GF-D8 (cell line): ENCODE measurements around the gene SEPHS1.
A peak's percentile ranks its signal among the peaks of the same experiment; 100 is the strongest.

ENCODE experiments used
- DNase-seq: peaks from one replicate; lab custom pipeline; 2025; lab: John Stamatoyannopoulos, UW

SEPHS1 gene

DNA sequence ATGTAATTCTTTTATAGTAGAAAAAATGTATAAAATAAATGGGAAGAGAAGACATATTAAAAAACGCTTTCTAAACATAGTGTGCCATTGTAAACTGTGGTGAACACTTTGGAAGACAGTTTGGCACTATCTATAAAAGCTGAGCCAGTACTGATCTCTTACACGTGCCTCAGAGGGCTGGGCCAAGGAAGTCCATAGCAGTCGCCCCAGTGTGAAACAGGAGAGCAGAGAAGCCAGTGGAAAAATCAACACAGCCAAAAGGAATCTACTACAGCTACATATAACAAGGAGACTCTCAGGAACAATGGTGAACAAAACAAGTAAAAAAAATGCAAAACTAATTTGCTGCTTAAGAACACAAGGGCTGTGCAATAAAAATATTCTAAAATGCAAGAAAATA lies 20.6 kb downstream of the SEPHS1 start:
- no peak for DNase-seq

DNA sequence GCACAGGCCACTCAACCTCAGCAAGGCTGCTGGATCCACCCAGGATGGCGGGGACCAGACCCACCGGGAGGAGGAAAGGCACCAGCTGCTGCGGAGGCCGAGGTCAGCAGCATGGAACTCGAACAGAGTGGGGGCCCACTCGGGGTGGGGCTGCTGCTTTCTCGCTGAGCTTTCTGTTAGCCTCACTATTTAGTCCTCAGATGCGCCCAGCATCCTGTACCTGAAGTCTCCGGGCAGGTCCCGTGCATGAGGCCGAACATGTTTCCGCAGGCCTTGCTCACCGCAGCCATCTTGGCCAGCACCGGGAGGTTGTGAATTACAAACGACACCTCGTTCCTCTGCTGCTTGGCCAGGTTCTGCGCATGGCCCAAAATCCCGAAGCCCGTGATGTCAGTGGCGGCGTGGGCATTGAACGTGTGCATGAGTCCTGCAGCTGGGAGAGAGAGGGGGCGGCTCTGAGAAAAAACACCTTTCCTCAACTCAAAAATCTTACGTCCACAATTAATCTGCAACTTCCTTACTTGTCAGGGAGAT lies 25.4 kb downstream of the SEPHS1 start:
- no peak for DNase-seq

DNA sequence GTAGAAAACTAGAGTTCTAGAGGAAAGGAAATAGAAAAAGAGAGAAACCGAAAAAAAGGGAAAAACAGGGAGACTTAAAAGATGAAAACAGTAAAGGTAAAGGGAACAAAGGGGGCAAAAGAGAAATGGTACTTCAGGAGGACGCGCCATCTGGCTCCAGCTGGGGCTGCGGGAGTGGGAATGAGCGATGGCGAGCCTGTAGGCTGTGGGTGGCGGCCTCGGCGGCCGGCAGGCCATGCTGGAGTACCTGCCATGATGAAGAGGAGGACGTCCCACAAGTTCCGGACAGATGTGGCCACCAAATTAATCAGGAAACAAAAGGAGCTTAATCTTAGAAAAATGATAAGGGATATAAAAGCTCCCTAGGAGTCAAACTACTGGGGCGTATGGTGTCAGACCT lies 26.5 kb downstream of the SEPHS1 start:
- DNase-seq, result no peak

DNA sequence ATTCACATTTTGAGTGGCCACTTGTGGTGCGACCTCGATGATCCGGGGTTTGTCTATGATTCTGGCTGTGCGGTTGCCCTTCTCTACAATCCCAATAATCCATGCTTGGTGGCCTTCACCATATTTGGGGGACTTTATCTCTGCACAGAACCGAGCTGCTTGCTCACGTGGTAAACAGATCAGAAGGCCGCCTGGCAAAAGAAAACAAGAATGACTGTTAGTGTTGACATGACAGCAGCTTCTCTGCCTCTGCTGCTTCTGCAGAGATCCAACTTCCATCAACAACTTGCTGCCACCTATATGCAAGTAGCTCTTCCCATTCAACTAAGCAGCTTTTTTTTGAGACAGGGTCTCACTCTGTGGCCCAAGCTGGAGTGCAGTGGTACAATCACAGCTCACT lies 28.9 kb downstream of the SEPHS1 start:
- DNase-seq, result no peak

DNA sequence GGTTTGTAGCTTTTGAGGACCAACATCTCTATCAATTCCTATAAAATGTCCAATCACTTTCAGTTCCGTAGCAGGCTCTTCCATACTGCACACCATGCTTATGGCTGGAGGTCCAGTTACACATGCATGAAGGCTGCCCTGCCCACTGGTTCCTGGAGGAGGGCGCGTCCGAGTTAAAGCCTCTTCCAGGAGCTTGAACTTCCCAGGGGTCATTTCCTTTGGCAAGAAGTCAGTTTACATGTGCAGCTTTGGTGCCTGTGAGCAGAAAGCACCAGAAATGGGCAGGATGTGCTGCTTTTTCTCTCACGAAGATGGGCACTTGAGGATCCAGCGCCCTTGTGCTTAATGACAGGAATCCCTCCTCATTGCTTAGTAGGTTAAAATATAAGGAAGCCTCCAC lies 30.6 kb downstream of the SEPHS1 start:
- no peak for DNase-seq

DNA sequence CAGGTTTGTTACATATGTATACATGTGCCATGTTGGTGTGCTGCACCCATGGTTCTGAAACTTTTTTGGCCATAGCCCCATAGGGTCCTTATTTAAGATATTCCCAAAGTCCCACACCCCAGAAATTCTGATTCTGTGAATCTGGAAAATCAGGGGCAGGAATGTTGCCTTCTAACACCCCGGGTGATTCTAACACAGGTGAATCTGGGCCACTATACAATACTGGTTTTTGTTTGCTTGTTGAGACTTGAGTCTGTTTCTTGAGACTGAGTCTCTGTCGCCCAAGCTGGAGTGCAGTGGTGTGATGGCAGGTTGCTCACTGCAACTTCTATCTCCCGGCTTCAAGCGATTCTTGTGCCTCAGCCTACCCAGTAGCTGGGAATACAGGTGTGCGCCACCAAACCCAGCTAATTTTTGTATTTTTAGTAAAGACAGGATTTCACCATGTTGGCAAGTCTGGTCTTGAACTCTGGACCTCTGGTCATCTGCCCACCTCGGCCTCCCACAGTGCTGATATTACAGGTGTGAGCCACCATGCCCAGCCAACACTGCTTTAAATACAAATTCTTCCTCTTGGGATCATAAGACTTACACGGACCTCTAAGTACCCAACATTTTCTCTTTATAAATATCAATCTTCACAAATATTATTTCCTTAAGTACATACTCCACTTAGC lies 31.3 kb downstream of the SEPHS1 start:
- DNase-seq, result no peak

DNA sequence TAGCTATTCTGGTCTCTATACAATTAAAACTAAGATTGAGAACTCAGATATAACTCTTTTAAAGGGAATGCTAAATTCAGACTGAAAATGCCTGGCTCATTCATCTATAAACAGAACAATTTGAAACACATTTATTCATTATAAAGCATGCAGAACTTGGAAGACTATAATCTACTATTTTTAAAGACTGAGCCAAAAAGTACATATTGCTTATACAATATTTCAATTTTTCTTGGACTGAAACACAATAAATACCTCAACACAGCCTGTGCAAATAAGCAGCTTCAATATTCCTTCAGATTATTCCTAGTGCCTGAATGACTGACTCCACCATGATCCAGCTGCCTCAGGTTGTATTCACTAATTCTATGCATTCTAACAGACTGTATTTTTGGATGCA lies 32.7 kb downstream of the SEPHS1 start:
- DNase-seq, result no peak

DNA sequence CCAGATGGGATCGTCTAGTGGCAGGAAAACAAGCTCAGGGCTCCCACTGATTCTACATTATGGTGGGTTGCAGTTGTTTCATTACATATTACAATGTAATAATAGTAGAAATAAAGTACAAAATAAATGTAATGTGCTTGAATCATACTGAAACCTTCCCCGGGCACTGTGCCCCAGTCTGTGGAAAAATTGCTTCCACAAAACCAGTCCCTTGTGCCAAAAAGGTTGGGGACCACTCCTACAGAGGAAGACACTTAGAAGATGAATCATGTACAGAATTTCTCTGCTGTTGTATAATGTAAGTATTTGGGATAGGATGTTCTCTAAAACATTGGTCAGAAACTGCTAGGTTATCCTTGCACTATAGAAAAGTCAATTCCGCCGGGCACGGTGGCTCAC lies 36.9 kb downstream of the SEPHS1 start:
- DNase-seq, result no peak

DNA sequence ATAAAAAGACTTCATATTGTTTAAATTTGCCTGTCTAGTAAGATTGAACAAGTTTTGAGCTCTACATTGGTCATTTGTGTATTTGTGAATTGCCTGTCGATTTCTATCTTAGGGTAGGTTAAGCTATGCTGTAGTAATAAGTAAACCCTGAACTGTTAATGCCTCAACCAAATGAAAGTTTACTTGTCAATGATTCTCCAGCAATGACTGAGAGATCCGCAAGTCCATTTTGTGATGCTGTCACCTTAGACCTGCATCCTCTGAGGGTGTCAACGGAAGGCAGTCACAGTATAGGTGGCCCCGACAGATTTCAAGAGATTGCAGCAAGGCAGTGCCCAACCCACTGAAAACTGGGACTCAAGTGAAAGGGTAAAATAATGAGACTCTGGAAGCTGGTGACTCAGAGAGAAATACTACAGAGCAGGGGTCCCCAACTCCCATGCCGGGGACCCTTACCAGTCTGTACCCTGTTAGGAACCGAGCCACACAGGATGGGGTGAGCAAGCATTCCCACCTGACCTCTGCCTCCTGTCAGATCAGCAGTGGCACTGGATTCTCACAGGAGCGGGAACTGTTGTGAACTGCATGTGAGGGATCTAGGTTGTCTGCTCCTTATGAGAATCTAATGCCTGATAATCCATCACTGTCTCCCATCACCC lies 37.4 kb downstream of the SEPHS1 start:
- DNase-seq, result no peak

DNA sequence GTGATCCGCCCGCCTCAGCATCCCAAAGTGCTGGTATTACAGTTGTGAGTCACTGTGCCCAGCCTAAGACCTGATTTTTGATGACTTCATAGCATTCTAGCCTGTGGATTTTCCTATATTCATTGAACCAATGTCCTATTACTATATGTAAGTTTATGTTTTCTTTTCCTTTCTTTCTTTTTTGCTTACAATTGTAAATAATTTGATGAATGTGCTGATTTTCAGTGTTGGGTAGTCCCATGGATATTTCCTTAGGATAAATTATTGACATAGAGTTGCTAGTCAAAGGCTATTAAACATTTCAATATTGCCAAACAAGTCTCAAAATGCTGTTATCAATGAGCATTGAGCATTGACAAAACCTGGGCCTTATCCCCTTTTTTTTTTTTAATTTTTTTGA lies 38.3 kb downstream of the SEPHS1 start:
- no peak for DNase-seq

DNA sequence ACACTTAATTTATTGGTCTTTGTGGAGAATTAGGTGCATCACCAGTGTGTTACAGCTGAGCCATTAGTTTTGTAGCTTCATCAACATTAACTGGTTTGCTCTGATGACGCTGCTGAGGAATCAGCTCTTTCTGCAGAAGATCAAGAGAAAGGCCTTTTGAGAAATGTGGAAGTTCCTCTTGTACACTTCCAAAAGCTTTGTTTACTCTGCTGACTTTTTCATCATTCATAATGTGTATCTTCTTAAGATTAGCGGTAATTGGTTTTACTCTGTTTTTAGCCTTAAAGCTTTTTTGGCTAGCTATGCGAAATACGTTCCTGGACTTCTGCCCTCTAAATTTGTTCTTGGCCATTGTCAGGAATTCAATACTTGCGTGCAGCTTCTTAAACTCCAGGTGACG lies 40.0 kb downstream of the SEPHS1 start:
- DNase-seq, result no peak

DNA sequence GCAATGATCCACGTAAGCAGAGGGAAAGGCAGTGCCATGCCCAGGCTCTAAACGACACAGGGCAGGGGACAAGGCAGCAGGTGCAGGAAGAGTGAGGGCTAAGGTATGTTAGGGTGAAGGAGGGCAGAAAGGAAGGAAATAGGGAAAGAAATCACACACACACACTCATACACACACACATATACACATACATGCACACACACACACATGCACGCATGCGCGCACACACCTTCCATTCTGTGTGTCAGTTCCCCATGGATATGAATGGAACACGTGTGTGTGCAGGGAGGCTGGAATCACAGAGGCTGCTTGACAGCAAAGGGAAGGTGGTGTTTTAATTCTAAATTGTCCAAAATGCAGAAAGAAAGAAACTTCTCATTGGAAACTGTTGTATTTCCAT lies 42.0 kb downstream of the SEPHS1 start:
- DNase-seq, result no peak

DNA sequence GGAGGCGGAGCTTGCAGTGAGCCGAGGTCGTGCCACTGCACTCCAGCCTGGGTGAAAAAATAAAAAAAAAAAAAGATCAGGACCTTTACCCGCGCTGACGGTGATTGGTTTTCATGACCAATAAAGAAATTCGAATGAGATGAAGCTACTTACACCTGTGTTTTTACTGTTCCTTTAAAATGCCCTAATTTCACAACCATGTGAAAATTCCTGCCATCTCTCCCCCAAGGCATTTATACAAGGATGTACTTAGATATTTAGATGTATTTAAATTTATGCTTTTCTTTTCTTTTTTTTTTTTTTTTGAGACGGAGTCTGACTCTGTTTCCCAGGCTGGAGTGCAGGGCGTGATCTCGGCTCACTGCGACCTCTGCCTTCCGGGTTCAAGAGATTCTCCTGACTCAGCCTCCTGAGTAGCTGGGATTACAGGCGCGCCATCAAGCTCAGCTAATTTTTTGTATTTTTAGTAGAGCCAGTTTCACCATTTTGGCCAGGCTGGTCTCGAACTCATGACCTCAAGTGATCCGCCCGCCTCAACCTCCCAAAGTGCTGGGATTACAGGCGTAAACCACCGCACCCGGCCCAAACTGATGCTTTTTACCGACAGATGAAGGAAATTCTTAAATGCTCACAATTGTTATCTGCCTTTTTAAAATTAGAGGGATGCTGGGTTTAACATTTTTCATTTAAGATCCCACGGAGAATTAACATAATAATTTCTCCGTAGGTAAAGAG lies 45.1 kb downstream of the SEPHS1 start:
- DNase-seq, result no peak

DNA sequence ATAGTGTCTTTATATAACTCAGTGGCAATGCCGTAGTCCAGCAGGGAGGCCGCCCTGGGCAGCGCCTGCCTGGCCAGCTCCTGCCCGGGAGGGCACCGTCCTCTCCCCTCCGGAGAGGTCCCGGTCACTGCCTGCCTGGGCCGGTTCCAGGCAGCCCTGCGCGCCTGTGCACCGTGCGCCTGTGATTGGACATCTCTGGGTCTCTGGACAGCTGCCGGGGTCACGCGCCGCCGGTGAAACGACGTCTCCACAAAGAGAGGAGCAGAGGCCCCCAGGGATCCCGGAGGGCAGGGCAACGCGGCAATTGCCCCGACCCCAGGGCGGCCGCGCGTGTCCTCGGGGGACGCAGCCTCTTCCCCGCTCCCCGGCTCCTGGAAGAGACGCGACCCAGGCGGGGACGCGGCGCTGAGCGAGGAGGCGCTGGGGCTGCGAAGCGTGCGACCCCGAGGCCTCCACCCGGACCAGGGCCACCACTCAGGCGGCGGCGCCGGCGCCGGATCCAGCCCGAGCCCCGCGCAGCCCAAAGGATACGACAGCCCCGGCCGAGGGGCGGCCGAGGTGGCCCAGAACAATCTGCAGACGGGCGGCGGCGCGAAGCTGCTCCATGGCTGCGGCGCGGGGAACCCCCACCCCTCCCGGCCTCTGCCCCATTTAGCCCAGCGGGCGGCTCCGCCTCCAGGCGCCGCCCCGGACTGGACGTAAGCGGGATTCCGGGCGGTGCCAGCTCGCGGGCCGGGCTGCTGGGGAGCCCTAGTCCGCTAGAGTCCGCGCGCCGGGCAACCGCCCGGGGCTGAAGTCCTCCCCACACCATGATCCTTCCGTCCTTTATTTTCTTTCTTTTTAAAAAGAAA lies 48.4 kb downstream of the SEPHS1 start, which contains the start of gene PHYH:
Gene PHYH, minus strand, starts transcription at position 628 of the 851 bp plus-strand sequence. Its CDS starts 22 bp downstream, at position 606.
- DNase-seq, result peak; percentile 32

DNA sequence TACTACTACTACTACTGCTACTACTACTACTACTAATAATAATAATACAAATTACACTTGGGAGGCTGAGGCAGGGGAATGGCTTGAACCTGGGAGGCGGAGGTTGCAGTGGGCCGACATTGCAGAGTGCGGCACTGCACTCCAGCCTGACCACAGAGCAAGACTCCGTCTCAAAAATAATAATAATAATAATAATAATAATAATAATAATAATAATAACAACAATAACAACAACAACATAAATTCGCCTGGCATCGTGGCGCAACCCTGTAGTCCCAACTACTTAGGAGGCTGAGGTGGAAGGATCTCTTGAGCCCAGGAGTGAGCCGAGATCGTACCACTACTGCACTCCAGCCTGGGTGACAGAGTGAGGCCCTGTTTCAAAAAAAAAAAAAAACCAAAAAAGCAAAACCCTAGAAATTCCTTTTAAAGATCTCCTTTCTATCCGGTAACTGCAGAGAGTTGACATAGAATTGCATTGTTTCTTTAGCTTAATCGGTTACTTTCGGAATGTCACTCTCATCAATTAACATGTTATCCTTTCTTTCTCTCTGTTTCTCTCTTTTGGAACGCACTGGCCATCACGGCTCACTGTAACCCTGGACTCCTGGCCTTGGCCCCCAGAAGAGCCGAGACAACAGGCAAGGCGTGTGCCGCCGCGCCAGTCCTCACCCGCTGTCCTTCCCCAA lies 49.2 kb downstream of the SEPHS1 start:
- no peak for DNase-seq

DNA sequence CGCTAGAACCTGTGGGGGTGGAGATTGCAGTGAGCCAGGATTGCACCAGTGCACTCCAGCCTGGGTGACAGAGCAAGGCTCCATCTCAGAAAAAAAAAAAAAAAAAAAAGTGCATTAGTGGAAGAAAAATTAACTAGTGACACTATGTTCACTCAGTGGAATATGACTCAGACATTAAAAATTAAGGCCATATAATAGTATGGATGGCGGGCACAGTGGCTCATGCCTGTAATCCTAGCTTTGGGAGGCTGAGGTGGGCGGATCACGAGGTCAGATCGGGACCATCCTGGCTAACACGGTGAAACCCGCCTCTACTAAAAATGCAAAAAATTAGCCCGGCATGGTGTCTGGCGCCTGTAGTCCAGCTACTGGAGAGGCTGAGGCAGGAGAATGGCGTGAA lies 51.6 kb downstream of the SEPHS1 start:
- DNase-seq, result no peak

DNA sequence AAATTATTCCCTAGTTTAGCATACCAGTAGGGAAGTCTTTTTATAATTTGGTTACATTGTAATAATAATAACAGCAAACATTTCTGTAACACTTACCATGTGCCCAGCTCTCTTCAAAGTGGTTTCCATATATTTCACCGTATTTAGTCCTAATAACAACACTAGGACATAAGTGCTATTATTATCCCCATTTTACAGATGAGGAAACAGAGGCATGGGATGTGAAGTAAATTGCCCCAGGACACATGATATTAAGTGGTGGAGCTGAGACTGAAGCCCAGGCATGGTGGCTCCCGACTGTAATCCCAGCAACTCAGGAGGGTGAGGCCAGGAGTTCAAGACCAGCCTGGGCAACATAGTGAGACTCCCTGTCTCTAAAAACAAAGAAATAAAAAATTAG lies 53.3 kb downstream of the SEPHS1 start:
- no peak for DNase-seq

DNA sequence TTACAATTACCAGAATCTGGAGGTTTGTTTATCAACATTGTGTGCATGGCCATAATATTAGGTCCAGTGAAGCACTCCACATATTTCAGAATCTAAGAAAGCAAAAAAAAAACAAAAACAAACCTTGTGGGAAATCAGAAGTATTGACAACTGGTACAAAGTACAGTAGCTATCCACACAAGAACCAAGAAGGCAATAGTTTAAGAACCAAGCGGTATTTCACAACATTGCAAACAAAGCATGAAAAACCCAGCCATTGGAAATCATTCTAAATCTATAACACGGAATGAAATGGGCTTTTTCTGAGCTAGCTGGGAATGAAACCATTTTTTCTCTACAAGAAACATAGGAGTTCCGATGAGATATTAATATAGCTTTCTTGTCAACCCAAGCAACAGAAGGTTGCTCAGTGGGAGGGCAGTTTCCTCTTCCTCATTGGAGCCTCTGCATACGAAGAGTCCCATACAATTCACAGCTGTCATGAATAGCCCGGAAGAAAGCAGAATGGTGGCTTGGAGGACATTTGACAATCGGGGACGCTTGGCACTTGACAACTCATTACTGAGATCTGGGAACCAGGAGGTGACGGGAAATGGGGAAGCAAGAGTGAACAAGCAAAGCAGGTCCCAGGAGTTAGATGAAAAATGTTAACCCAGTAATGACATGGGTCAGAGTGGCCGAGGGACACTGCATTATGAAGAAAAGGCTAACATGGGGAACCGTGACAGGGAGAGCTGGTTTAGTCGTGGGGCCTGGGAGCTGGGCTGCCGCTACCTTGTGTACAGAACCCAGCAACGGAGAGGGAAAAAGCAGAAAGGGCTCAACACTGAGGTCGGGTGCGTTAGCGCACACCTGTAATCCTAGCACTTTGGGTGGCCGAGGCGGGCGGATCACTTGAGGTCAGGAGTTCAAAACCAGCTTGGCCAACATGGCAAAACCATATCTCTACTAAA lies 56.0 kb downstream of the SEPHS1 start:
- DNase-seq, result no peak

DNA sequence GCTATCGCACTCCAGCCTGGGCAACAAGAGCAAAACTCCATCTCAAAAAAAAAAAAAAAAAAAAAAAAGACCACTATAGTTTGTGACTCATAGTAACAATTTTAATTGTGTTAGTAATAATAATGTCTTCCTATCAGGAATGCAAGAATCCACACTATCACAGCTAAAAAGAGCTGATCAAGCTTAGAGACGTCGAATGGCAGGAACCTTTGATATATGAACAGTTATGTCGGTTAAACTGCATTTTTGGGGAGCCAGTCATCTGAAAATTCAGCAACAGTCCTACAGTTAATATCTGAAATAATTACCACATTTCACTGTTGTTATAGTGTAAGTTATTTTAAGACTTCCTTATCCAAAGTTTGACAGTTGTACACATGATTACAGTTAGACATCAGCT lies 57.0 kb downstream of the SEPHS1 start:
- no peak for DNase-seq

DNA sequence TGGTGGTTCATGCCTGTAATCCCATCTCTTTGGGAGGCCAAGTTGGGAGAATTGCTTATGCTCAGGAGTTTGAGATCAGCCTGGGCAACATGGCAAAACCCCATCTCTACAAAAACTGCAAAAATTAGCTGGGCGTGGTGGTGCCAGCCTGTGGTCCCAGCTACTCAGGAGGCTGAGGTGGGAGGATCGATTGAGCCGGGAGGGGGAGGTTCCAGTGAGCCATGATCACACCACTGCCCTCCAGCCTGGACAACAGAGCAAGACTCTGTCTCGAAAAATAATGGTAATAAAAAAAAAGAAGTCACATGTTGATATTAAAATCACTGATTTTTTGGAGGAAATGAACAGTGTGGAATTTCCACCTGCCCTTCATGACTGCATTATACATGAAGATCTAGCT lies 64.0 kb downstream of the SEPHS1 start:
- no peak for DNase-seq
